ENCODE data around the gene ANKRD44.

The ANKRD44 gene

GRCh38 chr2:197281421-197281820 lies 29.2 kb downstream of the ANKRD44 start:
- H3K4me3 ChIP-seq (ENCODE audit: low read depth, low read length) = no peak overlapping the region
- no peak for DNase-seq (ENCODE audit: low read depth)
- TF ChIP-seq, protein P1, sequence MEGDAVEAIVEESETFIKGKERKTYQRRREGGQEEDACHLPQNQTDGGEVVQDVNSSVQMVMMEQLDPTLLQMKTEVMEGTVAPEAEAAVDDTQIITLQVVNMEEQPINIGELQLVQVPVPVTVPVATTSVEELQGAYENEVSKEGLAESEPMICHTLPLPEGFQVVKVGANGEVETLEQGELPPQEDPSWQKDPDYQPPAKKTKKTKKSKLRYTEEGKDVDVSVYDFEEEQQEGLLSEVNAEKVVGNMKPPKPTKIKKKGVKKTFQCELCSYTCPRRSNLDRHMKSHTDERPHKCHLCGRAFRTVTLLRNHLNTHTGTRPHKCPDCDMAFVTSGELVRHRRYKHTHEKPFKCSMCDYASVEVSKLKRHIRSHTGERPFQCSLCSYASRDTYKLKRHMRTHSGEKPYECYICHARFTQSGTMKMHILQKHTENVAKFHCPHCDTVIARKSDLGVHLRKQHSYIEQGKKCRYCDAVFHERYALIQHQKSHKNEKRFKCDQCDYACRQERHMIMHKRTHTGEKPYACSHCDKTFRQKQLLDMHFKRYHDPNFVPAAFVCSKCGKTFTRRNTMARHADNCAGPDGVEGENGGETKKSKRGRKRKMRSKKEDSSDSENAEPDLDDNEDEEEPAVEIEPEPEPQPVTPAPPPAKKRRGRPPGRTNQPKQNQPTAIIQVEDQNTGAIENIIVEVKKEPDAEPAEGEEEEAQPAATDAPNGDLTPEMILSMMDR (IDR thresholded peaks at IDR 0.05; ENCODE audit: control insufficient read depth, extremely low read depth, insufficient read depth) = no peak

- H3K4me3 ChIP-seq (ENCODE audit: low read depth, low read length) = no peak overlapping the region
- no peak for DNase-seq (ENCODE audit: low read depth)
- TF ChIP-seq, protein P1 (IDR thresholded peaks at IDR 0.05; ENCODE audit: control insufficient read depth, extremely low read depth, insufficient read depth) = no peak
Observed at GRCh38 chr2:197280015-197280702, 30.4 kb downstream of the ANKRD44 start.

- no peak for DNase-seq (ENCODE audit: low read depth)
- no peak overlapping the region for H3K4me3 ChIP-seq (ENCODE audit: low read depth, low read length)
- TF ChIP-seq, protein P1 (IDR thresholded peaks at IDR 0.05; ENCODE audit: control insufficient read depth, extremely low read depth, insufficient read depth) = no peak
Observed at GRCh38 chr2:197278799-197279763, 31.5 kb downstream of the ANKRD44 start.

DNA sequence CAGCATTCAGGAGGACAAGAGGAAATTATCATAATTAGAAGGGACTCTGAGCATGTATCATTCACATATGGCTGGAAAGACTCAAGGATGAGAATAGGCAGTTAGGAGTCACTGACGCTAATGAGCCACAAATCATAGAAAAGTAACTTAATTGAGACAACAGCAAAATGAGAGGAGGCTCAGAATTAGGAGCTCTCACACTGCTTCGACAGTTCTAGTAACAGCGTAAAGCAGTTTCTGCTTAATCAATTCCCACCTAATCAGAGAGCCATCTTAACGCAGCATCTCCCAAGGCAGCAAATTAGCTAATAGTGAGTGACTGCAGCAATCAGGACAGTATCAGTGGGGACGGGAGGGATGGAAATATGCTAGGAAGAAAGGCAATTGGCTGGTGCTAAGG lies 32.8 kb downstream of the ANKRD44 start:
- H3K4me3 ChIP-seq (ENCODE audit: low read depth, low read length) = no peak overlapping the region
- no peak for DNase-seq (ENCODE audit: low read depth)
- TF ChIP-seq, protein P1 (IDR thresholded peaks at IDR 0.05; ENCODE audit: control insufficient read depth, extremely low read depth, insufficient read depth) = no peak

GRCh38 chr2:197276156-197276555 lies 34.4 kb downstream of the ANKRD44 start:
- DNase-seq (ENCODE audit: low read depth) = no peak
- TF ChIP-seq, protein P1 (IDR thresholded peaks at IDR 0.05; ENCODE audit: control insufficient read depth, extremely low read depth, insufficient read depth) = no peak
- H3K4me3 ChIP-seq (ENCODE audit: low read depth, low read length) = no peak overlapping the region

GRCh38 chr2:197274937-197275336 lies 35.6 kb downstream of the ANKRD44 start:
- DNase-seq (ENCODE audit: low read depth) = no peak
- no peak overlapping the region for H3K4me3 ChIP-seq (ENCODE audit: low read depth, low read length)
- TF ChIP-seq, protein P1 (IDR thresholded peaks at IDR 0.05; ENCODE audit: control insufficient read depth, extremely low read depth, insufficient read depth) = no peak
